Coronary artery (tissue), 2 donors: ENCODE results near the gene KIAA0513.

Experiments
- DNase-seq: peaks from one replicate; pipeline ENCODE4 v3.0.0-alpha.2; 2017; ENCODE audit warnings: low spot score
- H3K27ac ChIP-seq, 2 donors: fragments of 200-600 bp; sonication (generic); one replicate each; pipeline ENCODE4 v1.5.1; 2016 to 2019
- H3K4me3 ChIP-seq: fragments of 200-600 bp; sonication (generic); 2 replicates; pipeline ENCODE4 v1.5.1; 2016; ENCODE audit warnings: mild to moderate bottlenecking, moderate library complexity
- CTCF ChIP-seq: fragments of 200-600 bp; sonication (generic); IDR thresholded peaks from one replicate; pipeline ENCODE4 v1.5.1; 2019; ENCODE audit warnings: antibody characterized with exemption

The KIAA0513 gene

GRCh38 chr16:85004587-85005205 is 22.9 kb upstream of the KIAA0513 start:
- Histone ChIP-seq H3K27ac (peak overlapping the region; percentile 82 to 85), H3K4me3 (peak overlapping the region; percentile 7)
- TF ChIP-seq CTCF = no peak
- DNase-seq = no peak

GRCh38 chr16:85005285-85006069 is 22.1 kb upstream of the KIAA0513 start:
- TF ChIP-seq CTCF = no peak
- H3K4me3 ChIP-seq = peak overlapping the region; percentile 19
- H3K27ac ChIP-seq = peak overlapping the region; percentile 82 to 85
- no peak for DNase-seq

GRCh38 chr16:85006639-85007038 is 21.0 kb upstream of the KIAA0513 start:
- DNase-seq = no peak
- no peak for TF ChIP-seq CTCF
- Histone ChIP-seq H3K4me3 (no peak overlapping the region), H3K27ac (no peak overlapping the region)

- DNase-seq = no peak
- Histone ChIP-seq H3K4me3 (no peak overlapping the region), H3K27ac (peak overlapping the region in 1 of 2 donors; percentile 23)
- TF ChIP-seq CTCF = no peak
Observed at GRCh38 chr16:85007496-85008214, 19.9 kb upstream of the KIAA0513 start.

GRCh38 chr16:85008271-85008670 is 19.3 kb upstream of the KIAA0513 start:
- Histone ChIP-seq H3K4me3 (no peak overlapping the region), H3K27ac (peak overlapping the region in 1 of 2 donors; percentile 23)
- no peak for DNase-seq
- TF ChIP-seq CTCF = no peak

- H3K4me3 ChIP-seq = peak overlapping the region; percentile 92
- TF ChIP-seq CTCF = no peak
- peak overlapping the region; percentile 96 to 98 for H3K27ac ChIP-seq
- no peak for DNase-seq
Observed at GRCh38 chr16:85010446-85010930, 17.1 kb upstream of the KIAA0513 start.
